MV-4-11 (cell line): ENCODE data around the gene IVD.

Source experiments
- DNase-seq: peaks from one replicate; lab custom pipeline; 2025; lab: John Stamatoyannopoulos, UW

IVD gene

GRCh38 chr15:40459391-40460015 is 53.9 kb downstream of the IVD start:
- DNase-seq = no peak

DNA sequence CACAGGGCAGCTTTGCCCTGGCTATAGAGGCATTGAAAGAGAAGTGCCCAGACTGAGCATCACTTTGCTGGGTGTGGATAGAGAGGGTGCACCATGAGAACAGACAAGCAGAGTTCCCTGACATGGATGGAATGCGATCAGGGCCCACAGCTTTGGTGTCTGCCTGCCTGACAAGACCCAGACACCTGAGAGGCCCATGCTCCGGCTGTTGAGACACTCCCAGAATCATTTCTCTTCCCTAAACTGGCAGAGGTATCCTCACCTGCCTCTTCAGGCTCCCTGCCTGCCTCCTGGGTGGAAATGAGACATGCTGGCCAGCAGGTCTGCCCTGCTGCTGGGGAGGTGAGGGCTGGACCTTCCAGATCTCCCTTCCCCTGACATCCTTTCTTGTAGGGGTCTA is 54.8 kb downstream of the IVD start:
- no peak for DNase-seq

- DNase-seq = no peak
Measured at GRCh38 chr15:40461958-40462357, 56.4 kb downstream of the IVD start.

DNA sequence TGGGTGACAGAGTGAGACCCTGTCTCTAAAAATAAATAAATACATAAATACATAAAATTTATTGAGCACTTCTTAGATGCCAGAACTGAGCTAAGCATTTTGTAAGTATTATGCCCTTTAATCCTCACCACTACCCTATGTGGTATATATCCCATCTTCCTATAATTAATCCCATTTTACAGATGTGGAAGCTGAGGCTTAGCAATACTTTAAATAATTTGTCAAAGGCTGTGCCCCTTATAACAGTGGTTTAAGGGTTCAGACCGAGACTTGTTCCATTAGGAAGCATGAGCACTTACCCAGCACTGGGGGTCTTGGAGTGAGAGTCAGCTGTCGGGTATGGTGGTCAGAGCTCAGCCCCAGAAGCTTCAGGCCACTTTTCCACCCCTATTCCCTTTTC is 57.7 kb downstream of the IVD start:
- DNase-seq = no peak

GRCh38 chr15:40463886-40464545 is 58.4 kb downstream of the IVD start:
- DNase-seq = no peak

GRCh38 chr15:40464595-40465185 is 59.1 kb downstream of the IVD start:
- DNase-seq = no peak

GRCh38 chr15:40465939-40466338 is 60.3 kb downstream of the IVD start:
- DNase-seq = no peak

DNA sequence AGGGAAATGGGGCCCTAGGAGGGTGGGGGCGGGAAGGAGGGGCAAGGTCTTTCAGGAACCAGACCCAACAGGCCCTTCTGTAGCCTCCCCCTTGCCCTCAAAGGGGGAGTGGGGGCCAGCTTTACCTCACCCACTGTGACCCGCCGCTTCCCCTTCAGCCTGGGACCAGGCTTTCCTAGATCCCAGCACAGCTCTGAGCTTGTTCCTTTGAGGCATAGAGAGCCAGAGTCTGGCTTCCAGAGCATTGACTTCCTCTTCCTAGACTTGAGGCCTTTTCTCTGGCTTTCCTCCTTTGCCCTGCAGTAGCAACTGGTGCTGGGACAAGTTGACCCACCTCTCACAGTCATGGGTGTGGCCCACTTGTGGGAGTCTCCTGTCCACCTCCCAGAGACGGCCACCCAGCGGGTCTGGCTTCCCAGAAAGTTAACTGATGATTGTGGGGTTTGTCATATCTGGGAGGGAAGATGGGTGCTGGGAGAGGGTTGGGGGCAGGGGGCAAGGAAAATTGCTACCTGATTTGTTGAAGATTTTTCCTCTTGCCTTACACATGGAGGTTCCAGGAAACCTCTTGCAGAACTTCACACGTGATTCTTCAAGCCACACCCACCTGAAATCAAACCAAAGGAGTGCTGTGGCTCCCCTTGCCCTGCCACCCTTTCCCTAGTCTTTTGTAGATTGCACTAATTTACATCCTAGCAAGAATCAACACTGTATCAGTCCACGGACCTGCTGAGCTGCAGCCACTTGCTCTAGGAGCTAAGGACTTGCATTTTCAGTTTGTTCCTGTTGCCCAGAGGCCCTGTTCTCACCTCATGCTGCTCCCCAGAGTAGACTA is 61.0 kb downstream of the IVD start:
- DNase-seq = no peak

- no peak for DNase-seq
Measured at GRCh38 chr15:40467261-40467615, 61.6 kb downstream of the IVD start.

GRCh38 chr15:40468898-40469331 is 63.3 kb downstream of the IVD start:
- DNase-seq = peak; percentile 23

DNA sequence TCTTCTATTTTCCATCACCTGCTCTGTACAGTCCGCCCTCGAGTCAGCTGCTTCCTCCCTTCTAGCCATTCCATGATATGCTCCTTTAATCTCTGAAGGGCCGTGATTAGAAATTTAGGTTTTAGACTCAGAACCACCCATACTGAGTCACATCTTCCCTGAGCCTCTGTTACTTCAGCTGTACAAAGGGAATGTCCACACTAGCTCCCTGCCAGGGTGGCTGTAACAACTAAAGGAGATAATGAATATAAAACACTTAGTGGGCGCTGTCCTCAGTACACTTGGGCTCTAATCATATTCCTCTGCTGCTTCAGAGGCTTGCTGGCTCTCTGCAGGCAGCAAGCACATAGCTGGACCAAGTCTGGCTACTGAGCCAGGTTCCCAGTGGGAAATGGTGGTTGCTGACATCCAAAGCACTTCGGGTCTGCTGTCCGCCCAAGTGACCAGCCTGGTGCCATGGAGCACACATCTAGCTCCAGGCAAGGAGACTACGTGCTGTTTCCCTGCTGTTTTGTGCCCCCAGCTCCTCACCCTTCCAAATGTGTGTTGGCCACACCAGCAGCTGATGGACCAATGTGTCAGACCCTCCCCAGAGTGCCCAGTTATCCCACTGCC is 64.3 kb downstream of the IVD start:
- DNase-seq = no peak

DNA sequence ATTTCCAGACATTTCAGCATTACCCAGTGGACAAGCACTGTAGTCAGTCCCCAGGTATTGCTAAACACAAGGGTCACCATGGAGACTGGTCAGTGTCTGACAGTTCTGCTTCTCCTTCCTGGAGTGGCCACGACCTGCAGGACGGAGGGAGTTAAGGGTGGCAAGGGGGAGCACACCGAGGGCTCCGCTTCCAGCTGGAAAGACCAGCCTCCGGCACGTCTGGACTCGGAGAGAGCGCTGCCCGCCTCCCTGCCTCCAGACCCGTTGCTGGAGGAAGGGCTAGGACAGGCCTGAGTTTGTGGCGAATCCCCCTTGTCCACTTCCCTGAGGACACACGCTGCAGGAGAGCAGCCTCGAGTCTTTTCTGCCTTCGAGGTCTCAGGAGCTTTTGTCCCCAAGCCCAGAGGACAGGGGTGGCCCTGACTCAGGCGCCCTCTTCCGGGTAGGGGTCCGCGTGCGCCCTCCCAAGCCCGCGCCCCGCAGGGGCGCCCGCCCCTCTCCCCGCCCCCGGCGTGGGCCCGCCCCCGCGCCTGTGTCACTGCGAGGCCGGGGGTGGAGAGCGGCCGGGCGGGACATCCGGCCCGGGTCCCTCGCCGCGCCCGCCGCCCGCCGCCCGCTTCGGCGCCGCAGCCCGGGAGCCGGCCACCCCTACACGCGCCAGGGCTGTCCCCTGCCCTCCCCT is 65.0 kb downstream of the IVD start, which contains the start of gene CHST14:
Gene CHST14 (plus strand): TSS at position 562 of the 682 bp plus-strand sequence. CDS start 230 bp downstream, outside the sequence.
- peak; percentile 31 for DNase-seq
